HG03064 (cell line): ENCODE results near the gene TSEN2.

Source experiments
- ATAC-seq: cut with Tn5 transposase; IDR thresholded peaks from one replicate; pipeline ENCODE4 v1.9.1; 2021; ENCODE audit warnings: low read depth; ENCODE audit not compliant: unreplicated experiment

The TSEN2 gene

DNA sequence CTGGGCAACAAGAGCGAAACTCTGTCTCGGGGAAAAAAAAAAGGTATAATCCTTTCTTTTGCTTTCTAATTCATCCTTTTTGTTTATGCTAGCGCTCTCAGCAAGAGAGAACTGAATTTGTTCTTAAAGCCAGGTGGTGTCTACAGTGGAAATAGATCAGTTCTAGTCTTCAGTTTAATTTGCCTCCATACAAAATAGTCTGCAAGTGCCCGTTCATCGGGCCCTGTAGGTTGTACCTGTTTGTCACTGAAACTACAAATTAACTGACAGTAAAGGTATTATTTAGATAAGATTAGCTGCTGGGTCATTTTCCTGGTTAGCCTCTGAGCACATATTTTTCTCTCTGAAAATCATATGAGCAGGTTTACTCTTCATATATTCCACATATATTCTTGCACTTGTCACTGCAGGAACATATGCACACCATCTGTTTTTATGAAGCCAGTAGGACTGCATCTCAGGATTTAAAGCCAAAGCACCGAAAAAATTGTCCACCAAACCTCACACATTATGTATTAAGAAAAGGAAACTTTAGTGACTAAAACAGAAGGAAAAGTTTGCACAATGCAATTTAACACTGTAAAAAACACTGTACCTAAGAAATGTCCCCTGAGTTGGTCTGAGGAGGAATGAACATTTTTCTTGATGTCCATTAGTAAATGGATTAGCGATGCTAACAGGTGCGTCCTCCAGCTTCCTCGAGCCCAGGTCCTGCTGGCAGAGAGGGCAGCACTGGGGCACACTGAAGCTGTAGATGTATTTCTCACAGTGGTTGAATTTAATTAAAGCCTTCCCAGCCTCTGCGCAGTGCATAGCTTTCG lies 60.6 kb downstream of the TSEN2 start:
- no peak for ATAC-seq

DNA sequence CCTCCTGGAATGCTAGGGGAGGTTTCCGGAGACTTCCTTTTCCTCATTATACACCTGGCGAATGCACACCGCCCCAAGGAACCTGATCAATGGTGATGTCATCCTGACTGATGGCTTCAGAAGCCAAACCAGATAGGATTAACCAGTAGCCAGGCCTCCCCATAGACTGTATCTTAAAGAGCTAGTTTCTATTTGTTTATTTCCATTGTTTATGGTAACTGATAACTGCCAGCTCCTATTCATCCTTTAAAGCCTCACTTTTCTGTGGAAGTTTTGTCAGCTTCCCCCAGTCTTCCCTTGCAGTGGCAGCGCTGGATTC lies 61.2 kb downstream of the TSEN2 start, which contains the start of gene MKRN2OS:
MKRN2OS (minus strand) TSS at position 27 of the 319 bp plus-strand sequence. CDS start 35 bp downstream, outside the sequence.
- ATAC-seq, result no peak

DNA sequence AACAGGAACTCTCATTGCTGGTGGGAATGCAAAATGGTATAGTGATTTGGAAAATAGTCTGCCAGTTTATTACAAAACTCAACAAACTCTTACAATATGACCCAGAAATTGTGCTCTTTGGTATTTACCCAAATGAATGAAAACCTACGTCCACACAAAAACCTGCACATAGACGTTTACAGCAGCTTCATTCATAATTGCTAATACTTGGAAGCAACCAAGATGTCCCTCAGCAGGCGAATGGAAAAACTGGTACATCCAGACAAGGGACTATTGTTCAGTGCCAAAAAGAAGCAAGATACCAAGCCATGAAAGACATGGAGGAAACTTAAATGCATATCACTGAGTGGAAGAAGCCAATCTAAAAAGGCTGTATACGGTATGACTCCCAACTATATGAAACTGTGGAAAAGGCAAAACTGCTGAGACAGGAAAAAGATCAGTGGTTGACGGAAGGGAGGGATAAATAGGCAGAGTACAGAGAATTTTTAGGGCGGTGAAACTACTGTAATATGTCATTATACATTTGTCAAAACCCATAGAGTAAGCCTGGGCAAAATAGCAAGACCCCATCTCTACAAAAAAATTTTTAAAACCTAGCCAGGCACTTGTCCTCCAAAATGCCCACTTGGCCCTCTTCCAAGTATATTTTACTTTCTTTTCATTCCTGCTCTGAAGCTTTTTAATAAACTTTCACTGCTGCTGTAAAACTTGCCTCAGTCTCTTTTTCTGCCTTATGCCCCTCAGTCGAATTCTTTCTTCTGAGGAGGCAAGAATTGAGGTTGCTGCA lies 65.9 kb downstream of the TSEN2 start:
- no peak for ATAC-seq

DNA sequence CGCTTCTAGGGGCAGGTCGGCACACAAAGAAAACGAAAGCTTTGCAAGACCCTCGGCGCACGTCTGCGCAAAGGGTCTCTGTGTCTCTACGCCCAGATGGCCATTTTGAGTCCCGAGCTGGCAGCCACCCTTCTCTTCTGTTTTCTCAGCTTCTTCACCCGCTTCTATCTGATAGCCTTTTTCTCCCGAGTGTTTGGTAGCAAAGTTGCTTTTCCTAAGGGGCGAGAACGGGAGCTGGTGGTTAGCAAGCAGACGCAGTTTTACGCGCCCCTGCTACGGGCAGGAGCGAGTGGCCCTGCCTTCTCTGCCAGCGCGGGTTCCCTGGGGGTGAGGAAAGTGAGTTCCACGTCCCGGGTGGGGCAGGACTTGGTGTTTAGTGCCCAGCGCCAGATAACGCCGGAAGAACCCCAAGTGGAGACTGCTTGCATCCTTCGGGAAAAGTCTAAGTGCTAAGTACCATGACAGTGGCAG lies 69.7 kb downstream of the TSEN2 start:
- no peak for ATAC-seq

DNA sequence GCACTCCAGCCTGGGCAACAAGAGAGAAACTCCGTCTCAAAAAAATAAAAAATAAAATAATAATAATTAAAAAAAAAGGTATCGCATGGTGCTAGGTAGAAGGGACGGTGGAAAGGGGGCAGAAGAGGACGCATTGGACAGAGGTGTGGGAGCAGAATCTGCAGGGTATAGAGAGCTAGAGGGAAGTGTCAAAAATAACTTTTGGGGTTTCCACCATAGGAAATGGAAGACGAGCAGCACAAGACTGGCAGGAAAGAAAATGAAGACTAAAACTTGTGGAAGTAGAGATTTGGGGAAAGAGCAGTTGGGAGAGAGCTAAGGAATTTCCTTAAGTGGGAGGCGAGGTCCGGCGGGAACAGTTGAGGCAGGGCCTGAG lies 72.0 kb downstream of the TSEN2 start:
- no peak for ATAC-seq

DNA sequence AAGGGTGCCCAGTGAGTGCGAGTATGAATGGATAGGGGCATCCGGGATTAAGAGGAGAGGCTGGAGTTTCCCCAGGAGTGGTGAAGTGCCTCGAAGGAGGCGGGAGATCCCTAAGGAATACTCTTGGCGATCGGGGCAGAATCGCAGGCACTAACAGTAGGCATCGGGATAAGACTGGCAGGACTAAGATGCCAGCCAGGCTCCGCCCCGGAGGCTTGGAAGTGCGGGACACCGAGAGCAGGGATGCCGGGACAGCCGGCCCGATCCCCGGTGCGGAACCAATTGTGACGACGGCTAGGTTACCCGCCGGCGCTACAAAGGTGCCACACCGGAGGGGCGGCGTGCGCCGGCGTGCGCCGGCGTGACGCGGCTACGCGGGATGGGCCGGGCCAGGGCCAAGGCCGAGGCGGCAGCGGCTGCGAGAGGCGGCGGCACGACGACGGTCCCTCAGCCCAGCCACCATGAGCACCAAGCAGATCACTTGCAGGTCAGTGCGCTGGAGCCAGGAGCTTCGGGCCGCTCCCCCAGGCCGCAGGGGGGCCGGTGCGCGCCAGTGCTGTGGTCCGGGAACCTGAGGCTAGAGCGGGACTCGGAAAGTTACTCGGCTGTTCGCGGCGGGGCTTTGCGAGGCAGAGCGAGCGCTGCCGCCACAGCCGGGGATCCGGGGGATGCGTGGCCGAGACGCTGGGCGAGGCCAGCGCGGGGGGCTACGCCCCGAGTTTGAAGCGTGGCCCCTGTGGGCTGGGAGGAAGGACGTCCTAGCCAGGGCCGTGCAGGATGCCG lies 72.6 kb downstream of the TSEN2 start, which contains the start of gene MKRN2:
MKRN2 (plus strand) TSS at position 398 of the 783 bp plus-strand sequence; CDS start at position 462, 64 bp downstream.
- ATAC-seq, result peak; percentile 90

DNA sequence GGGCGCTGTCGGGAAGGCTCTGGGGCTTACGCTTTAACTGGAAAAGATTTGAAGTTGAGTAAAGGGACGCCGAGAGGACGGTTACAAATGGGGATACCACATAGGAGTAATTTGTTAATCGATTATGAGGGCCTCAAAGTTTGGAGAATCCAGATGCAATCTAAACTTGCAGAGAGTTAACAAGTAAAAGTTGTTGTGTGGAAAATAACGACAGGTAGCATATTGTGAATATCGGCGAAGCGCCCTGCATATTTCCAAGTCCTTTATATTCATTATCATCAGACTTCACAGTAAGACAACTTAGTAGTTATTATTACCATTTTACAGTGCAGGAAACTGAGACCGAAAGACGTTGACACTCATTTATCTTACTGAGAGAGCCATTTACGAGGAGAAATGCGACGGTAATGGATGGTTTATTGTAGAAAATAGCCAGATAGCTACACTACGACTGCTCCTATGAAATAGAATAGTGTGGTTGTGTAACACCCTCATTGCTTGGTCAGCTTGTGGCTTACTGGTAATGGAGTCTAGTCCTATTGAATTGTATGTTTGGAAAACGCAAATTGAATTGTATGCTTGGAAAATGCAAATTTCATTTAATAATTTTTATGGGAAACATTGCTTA lies 73.3 kb downstream of the TSEN2 start:
- ATAC-seq, result no peak

DNA sequence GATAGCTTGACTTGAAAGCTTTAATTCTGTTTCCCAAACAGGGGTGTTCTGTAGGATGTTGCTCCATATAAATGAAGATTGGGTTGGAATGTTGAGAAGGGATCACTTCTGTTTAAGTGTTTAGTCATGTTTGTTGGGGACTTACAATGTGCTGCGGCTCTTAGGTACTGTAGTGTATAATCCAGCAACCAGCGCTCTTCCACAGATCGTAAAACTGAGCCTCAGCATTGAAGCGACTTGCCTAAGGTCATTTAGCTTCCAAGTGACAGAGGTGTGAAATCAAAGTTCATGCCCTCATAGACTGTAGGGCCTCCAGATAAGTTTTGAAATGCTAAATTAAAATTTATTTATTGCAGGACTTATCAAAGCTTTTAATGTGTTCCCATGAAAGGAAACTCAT lies 74.4 kb downstream of the TSEN2 start:
- no peak for ATAC-seq

DNA sequence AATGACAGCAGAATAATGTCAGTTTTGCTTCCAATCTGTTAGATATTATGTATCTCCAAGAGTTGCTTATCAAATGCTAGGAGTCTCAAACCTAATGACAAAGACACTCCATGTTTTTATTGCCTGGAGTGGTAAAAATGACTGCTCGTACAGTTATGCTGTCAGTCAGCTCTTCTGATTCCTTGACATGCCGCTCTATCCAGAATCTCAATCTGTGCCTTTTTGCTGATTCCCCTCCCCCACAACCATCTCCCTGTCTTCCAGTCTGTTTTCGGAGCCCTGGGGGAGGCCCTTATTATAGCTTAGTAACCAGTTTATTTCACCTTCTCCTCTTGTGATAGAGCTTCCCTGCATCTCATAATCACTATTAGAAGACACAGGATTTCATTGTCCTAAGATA lies 75.2 kb downstream of the TSEN2 start:
- ATAC-seq, result no peak

DNA sequence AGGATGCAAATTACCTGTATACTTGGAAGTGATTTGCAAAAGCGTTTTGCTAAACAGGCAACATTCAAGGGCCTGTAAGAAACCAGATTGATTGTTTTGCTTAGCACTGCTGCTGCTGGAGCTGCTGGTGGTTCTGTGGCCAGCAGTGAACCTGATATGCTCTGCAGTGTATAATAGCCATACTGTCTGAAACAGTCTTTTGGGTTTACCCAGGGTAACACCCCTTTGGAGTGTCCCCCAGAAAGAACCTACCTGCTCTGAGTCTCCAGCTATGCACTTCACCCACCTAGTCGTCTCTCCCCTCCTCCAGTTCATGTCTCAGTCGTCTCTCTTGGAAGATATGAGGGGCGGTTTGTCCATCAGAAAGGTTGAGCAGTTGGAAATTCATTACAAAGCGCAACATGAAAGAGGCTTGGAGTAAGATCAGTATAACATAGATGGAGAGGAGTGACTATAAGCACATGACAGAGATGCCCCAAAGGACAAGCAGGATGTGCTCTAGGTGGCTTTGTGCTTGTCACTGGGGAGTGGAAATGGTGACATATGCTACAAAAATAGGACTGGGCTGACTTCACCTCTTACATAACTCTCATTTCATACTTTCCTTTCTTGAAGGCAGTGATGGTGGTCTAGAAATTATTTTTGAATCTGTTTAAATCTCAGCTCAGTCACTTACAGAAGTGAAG lies 76.4 kb downstream of the TSEN2 start:
- ATAC-seq, result no peak

DNA sequence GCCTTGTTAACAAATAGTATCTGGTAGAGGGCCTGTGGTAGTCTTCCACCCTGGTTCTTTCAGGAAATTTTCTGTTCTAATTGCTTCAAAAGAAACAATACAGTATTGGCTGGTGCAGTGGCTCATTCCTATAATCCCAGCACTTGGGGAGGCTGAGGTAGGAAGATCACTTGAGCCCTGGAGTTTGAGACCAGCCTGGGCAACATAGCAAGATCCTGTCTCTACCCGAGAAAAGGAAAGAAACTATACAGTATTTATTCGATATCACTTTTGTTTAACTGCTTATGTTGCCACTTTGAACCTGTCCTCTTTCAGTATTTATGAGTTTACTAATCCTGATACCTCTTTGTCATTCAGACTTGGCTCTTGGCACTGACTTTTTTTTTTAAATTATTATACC lies 77.1 kb downstream of the TSEN2 start:
- no peak for ATAC-seq

DNA sequence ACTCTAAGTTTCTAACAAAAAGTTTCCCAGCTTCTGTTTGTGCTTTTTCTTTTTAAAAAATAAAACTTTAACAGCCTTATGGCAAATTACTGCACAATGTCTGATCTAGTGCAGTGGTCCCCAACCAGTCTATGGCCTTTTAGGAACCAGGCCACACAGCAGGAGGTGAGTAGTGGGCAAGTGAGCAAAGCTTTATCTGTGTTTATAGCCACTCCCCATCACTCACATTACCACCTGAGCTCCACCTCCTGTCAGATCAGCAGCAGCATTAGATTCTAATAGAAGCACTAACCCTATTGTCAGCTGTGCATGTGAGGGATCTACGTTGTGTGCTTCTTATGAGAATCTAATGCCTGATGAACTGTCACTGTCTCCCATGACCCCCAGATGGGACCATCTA lies 78.2 kb downstream of the TSEN2 start:
- ATAC-seq, result no peak

DNA sequence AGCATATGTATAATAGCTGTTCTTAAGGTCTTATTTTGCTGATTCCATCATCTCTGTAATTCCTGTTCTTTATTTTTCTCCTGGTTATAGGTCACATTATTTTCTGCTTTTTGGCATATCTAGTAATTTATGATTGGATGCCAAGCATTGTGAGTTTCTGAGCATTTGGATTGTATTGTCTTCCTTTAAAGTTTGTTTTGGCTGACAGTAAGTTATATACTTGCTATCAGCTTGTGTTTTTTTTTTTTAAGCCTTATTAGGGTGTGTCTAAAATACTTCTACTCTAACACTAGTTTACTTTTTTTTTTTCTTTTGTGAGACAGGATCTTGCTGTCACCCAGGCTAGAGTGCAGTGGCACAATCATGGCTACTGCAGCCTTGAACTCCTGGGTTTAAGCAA lies 82.7 kb downstream of the TSEN2 start:
- ATAC-seq, result no peak

DNA sequence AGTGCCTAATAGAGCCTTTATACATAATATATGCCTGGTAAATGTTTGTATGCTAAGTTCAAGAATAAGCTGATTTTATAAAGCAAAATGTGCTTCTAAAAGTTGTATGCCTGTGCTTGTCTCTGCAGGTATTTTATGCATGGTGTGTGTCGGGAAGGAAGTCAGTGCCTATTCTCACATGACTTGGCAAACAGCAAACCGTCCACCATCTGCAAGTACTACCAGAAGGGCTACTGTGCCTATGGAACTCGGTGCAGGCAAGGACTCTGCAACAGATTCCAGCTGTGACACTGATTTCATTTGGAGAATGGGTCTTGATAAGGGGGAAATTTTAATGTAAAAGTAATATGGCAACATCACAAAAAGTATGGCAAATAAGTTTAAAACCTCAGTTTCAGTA lies 84.5 kb downstream of the TSEN2 start:
- no peak for ATAC-seq

DNA sequence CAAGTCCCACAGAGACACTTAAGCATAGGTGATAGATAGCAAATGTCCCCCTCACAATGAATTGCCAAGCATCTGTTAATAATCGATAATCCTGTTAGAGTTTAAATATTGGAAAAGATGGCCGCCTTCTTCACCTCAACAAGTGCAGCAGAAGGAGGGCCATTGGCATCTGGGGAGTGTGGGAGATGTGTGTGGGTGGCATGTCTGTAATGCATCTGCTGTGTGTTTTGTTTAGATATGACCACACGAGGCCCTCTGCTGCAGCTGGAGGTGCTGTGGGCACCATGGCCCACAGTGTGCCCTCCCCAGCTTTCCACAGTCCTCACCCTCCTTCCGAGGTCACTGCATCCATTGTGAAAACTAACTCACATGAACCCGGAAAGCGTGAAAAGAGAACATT lies 85.6 kb downstream of the TSEN2 start:
- no peak for ATAC-seq

DNA sequence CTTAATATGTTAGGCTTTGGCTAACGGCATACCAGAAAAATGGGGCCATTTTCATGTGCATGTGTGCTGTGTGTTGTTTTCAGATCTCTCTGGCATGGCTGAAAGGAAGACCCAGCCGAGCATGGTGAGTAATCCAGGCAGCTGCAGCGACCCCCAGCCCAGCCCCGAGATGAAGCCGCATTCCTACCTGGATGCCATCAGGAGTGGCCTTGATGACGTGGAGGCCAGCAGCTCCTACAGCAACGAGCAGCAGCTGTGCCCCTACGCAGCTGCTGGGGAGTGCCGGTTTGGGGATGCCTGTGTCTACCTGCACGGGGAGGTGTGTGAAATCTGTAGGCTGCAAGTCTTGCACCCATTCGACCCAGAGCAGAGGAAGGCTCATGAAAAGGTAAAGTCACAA lies 87.7 kb downstream of the TSEN2 start:
- ATAC-seq, result no peak

DNA sequence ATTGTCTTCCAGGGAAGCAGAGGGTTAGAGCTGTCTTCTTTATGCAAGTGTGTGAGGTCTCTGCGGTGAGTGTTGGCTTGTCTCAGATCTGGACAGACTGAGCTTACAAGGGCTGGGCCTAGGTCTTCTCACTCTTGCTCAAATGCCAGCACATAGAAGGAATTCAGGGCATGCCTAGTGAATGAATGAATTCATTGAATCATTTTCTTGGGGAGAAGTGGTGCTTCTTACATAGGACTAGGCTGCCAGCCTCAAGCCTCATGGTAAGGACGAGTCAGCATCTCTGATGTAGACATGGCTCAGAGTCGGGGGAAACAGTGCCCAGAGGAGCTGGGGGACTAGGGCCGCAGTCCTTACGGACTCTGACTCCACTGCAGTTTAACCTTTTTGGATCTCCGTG lies 89.9 kb downstream of the TSEN2 start:
- no peak for ATAC-seq

DNA sequence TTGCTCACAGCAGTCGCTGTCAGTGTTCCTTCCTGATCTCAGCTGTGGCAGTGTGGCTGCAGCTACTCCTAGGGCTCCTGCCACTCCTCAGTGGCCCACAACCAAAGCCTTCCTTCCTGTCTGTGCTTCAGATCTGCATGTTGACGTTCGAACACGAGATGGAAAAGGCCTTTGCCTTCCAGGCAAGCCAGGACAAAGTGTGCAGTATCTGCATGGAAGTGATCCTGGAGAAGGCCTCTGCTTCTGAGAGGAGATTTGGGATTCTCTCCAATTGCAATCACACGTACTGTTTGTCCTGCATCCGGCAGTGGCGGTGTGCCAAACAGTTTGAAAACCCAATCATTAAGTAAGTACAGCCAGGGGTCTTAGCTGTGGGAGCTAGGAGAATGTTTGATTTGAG lies 90.4 kb downstream of the TSEN2 start:
- ATAC-seq, result no peak

DNA sequence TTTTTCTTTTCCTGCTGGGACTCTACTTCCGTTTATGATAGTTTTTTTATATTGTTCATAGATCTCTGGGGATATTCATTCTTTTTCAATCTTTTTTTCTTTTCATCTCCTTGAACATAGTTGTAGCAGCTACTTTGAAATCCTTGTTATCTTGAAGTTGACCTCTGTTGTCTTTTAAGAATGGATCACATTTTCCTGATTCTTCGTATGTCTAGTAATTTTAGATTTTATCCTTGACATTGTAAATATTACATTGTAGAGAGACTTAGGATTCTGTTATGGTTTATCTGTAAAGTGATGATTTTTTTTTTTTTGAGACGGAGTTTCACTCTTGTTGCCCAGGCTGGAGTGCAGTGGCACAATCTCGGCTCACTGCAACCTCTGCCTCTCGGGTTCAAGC lies 93.1 kb downstream of the TSEN2 start:
- no peak for ATAC-seq

DNA sequence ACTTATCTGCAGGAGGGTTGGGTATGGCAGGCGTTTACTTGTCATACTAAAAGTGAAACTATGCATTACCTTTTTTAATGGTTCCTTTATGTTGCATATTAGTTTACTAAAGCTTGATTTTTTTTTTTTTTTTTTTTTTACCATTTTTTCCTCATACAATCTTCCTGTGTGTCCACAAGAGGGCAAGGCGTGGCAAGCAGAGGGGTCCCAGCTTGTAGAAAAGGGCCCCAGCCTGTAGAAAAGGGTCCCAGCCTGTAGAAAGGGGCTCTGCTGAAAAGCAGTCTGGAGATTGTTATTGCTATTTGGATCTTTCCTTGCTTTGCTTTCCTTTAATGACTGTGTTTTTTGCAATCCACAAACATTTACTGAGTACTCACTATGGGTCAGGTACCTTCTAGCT lies 94.5 kb downstream of the TSEN2 start:
- ATAC-seq, result no peak
